ENCODE results near the gene GLS2. TPM values are rescaled to one million over a fixed set of nuclear protein-coding genes. Genes with fewer than 3 reads are reported as not detected.

The GLS2 gene
- total and polyA plus RNA-seq, 3 experiments from 2014 or later = 2.3 to 3.2 (median 2.5) TPM

GRCh38 chr12:56431850-56432249 lies 56.1 kb downstream of the GLS2 start:
- POLR2A ChIA-PET = no interaction called here
- Histone ChIP-seq H3K9me3 (ENCODE audit: low read length) (no peaks in the 10 kb centered on the region), H3K36me3 (ENCODE audit: insufficient read depth, low read length) (no peaks in the 10 kb centered on the region), H3K4me3 (ENCODE audit: low read length) (no peak overlapping the region), H3K4me1 (ENCODE audit: insufficient read depth, low read length) (no peaks in the 10 kb centered on the region), H3K27me3 (ENCODE audit: insufficient read depth, low read length, poor library complexity, severe bottlenecking) (no peaks in the 10 kb centered on the region), H3K27ac (ENCODE audit: low read depth, low read length) (no peak overlapping the region)
- no peak for DNase-seq
- H3K27ac Mint-ChIP-seq = no peak overlapping the region
- H3K36me3 Mint-ChIP-seq = peaks cover 0 to 24% (median 5%) of the 10 kb centered on the region in 3 donors
- CTCF ChIA-PET = no interaction called here
- H3K4me1 Mint-ChIP-seq = peaks cover 0 to 1% (median 0%) of the 10 kb centered on the region in 3 donors
- H3K4me3 Mint-ChIP-seq = no peak overlapping the region
- no peaks in the 10 kb centered on the region for H3K9me3 Mint-ChIP-seq
- peaks cover 0 to 2% of the 10 kb centered on the region in 2 donors for H3K27me3 Mint-ChIP-seq

GRCh38 chr12:56431288-56431687 lies 56.7 kb downstream of the GLS2 start:
- no peak for DNase-seq
- peaks cover 0 to 1% (median 0%) of the 10 kb centered on the region in 3 donors for H3K4me1 Mint-ChIP-seq
- Histone ChIP-seq H3K27ac (ENCODE audit: low read depth, low read length) (no peak overlapping the region), H3K9me3 (ENCODE audit: low read length) (no peaks in the 10 kb centered on the region), H3K27me3 (ENCODE audit: insufficient read depth, low read length, poor library complexity, severe bottlenecking) (no peaks in the 10 kb centered on the region), H3K4me3 (ENCODE audit: low read length) (no peak overlapping the region), H3K4me1 (ENCODE audit: insufficient read depth, low read length) (no peaks in the 10 kb centered on the region), H3K36me3 (ENCODE audit: insufficient read depth, low read length) (no peaks in the 10 kb centered on the region)
- POLR2A ChIA-PET = no interaction called here
- H3K27me3 Mint-ChIP-seq = peaks cover 0 to 2% of the 10 kb centered on the region in 2 donors
- H3K27ac Mint-ChIP-seq = peak overlapping the region in 1 of 8 donors; percentile 89
- CTCF ChIA-PET = no interaction called here
- no peak overlapping the region for H3K4me3 Mint-ChIP-seq
- H3K9me3 Mint-ChIP-seq = no peaks in the 10 kb centered on the region
- peaks cover 0 to 24% (median 5%) of the 10 kb centered on the region in 3 donors for H3K36me3 Mint-ChIP-seq

- H3K36me3 ChIP-seq (ENCODE audit: insufficient read depth, low read length) = no peaks in the 10 kb centered on the region
- H3K4me3 Mint-ChIP-seq = no peak overlapping the region
- ChIA-PET CTCF (interaction anchor here (2.0 kb wide), 1 partner anchor 10 kb away, joined by 4 read pairs; no protein-coding TSS in a partner anchor), POLR2A (no interaction called here)
- H3K9me3 ChIP-seq (ENCODE audit: low read length) = no peaks in the 10 kb centered on the region
- no peaks in the 10 kb centered on the region for H3K9me3 Mint-ChIP-seq
- no peak overlapping the region for H3K4me3 ChIP-seq (ENCODE audit: low read length)
- no peaks in the 10 kb centered on the region for H3K27me3 Mint-ChIP-seq
- H3K36me3 Mint-ChIP-seq = peaks cover 0 to 25% (median 3%) of the 10 kb centered on the region in 3 donors
- H3K4me1 ChIP-seq (ENCODE audit: insufficient read depth, low read length) = peaks cover 10% of the 10 kb centered on the region
- no peak overlapping the region for H3K27ac ChIP-seq (ENCODE audit: low read depth, low read length)
- no peak overlapping the region for H3K27ac Mint-ChIP-seq
- no peak for DNase-seq
- peaks cover 4 to 6% (median 6%) of the 10 kb centered on the region in 3 donors for H3K4me1 Mint-ChIP-seq
- no peaks in the 10 kb centered on the region for H3K27me3 ChIP-seq (ENCODE audit: insufficient read depth, low read length, poor library complexity, severe bottlenecking)
Observed at GRCh38 chr12:56425940-56426438, 62.0 kb downstream of the GLS2 start.

DNA sequence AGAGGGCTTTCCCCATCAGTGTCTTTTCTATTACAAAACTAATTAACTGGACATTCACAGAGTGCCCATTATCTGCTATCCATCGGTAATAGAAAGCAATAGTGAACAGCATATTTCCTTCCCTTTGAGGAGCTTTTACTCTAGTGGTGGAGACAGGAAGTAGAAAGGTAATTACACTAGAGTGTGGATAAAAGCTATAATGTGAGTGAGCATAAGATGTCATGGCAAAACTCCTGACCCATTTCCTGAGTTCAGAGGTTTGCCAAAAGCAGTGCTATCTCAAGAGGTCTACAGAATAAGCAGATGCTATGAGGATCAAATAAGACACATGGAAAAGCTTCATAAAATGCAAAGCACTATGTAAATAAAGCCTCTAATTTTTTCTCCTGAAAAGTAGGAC lies 62.8 kb downstream of the GLS2 start:
- no peaks in the 10 kb centered on the region for H3K27me3 ChIP-seq (ENCODE audit: insufficient read depth, low read length, poor library complexity, severe bottlenecking)
- Mint-ChIP-seq H3K27me3 (no peaks in the 10 kb centered on the region), H3K36me3 (peaks cover 2 to 27% (median 4%) of the 10 kb centered on the region in 3 donors), H3K4me3 (no peak overlapping the region), H3K9me3 (no peaks in the 10 kb centered on the region), H3K4me1 (peaks cover 4 to 6% (median 6%) of the 10 kb centered on the region in 3 donors), H3K27ac (peak overlapping the region in 2 of 8 donors; percentile 1 to 76)
- H3K27ac ChIP-seq (ENCODE audit: low read depth, low read length) = no peak overlapping the region
- ChIA-PET POLR2A (interaction anchor here (0.5 kb wide), 1 partner anchor 145 kb away, joined by 10 read pairs; no protein-coding TSS in a partner anchor), CTCF (interaction anchor here (0.7 to 2.0 kb wide), 2 partner anchors 9 to 39 kb away, joined by 3 to 4 read pairs; no protein-coding TSS in a partner anchor)
- peaks cover 10% of the 10 kb centered on the region for H3K4me1 ChIP-seq (ENCODE audit: insufficient read depth, low read length)
- H3K36me3 ChIP-seq (ENCODE audit: insufficient read depth, low read length) = no peaks in the 10 kb centered on the region
- H3K4me3 ChIP-seq (ENCODE audit: low read length) = no peak overlapping the region
- no peaks in the 10 kb centered on the region for H3K9me3 ChIP-seq (ENCODE audit: low read length)
- no peak for DNase-seq

Other genes with a start within 250 kb of the GLS2 start
- 10 to 100 TPM; 67.0 to 69.9 TPM for gene ANKRD52, start 229.8 kb downstream of the GLS2 start, total RNA-seq
- 16.1 TPM for gene ANKRD52, start 229.8 kb downstream of the GLS2 start, polyA plus RNA-seq
- 10 to 100 TPM; 14.3 to 14.4 TPM for gene COQ10A, start 221.2 kb downstream of the GLS2 start, total RNA-seq
- gene COQ10A, start 221.2 kb downstream of the GLS2 start, polyA plus RNA-seq = 14.2 TPM
- 100 to 1,000 TPM; 279 to 286 TPM for gene CS, start 187.8 kb downstream of the GLS2 start, total RNA-seq
- gene CS, start 187.8 kb downstream of the GLS2 start, polyA plus RNA-seq = 78.8 TPM
- gene CNPY2, start 172.2 kb downstream of the GLS2 start, total RNA-seq = 100 to 1,000 TPM; 165 to 167 TPM
- 188 TPM for gene CNPY2, start 172.2 kb downstream of the GLS2 start, polyA plus RNA-seq
- 10 to 100 TPM; 36.6 to 40.4 TPM for gene PAN2, start 154.2 kb downstream of the GLS2 start, total RNA-seq
- 5.4 TPM for gene PAN2, start 154.2 kb downstream of the GLS2 start, polyA plus RNA-seq
- gene IL23A, start 149.3 kb downstream of the GLS2 start, total RNA-seq = 10 to 100 TPM; 26.9 to 29.6 TPM
- gene IL23A, start 149.3 kb downstream of the GLS2 start, polyA plus RNA-seq = 26.4 TPM
- 10 to 100 TPM; 61.6 to 63.5 TPM for gene STAT2, start 128.1 kb downstream of the GLS2 start, total RNA-seq
- gene STAT2, start 128.1 kb downstream of the GLS2 start, polyA plus RNA-seq = 65.0 TPM
- gene APOF, start 125.3 kb downstream of the GLS2 start, total RNA-seq = not detected
- not detected for gene APOF, start 125.3 kb downstream of the GLS2 start, polyA plus RNA-seq
- 10 to 100 TPM; 61.9 to 64.1 TPM for gene TIMELESS, start 38.7 kb downstream of the GLS2 start, total RNA-seq
- 3.9 TPM for gene TIMELESS, start 38.7 kb downstream of the GLS2 start, polyA plus RNA-seq
- not detected for gene MIP, start 33.5 kb downstream of the GLS2 start, total RNA-seq
- gene MIP, start 33.5 kb downstream of the GLS2 start, polyA plus RNA-seq = 0.07 TPM
- 1 to 10 TPM; 3.7 to 3.9 TPM for gene SPRYD4, start 19.6 kb downstream of the GLS2 start, total RNA-seq
- gene SPRYD4, start 19.6 kb downstream of the GLS2 start, polyA plus RNA-seq = 1.1 TPM
- gene RBMS2, start 33.7 kb upstream of the GLS2 start, total RNA-seq = 1 to 10 TPM; 3.5 to 4.7 TPM
- gene RBMS2, start 33.7 kb upstream of the GLS2 start, polyA plus RNA-seq = 1.4 TPM
- gene BAZ2A, start 142.2 kb upstream of the GLS2 start, total RNA-seq = 10 to 100 TPM; 87.3 to 89.1 TPM
- 36.4 TPM for gene BAZ2A, start 142.2 kb upstream of the GLS2 start, polyA plus RNA-seq
- 100 to 1,000 TPM; 925 to 960 TPM for gene ATP5F1B, start 157.8 kb upstream of the GLS2 start, total RNA-seq
- 828 TPM for gene ATP5F1B, start 157.8 kb upstream of the GLS2 start, polyA plus RNA-seq
- gene PTGES3, start 200.1 kb upstream of the GLS2 start, total RNA-seq = 100 to 1,000 TPM; 431 to 437 TPM
- gene PTGES3, start 200.1 kb upstream of the GLS2 start, polyA plus RNA-seq = 242 TPM
- 1,000 to 10,000 TPM in 1 of 2 experiments, 100 to 1,000 TPM in 1; 957 to 1,017 TPM for gene NACA, start 237.1 kb upstream of the GLS2 start, total RNA-seq
- gene NACA, start 237.1 kb upstream of the GLS2 start, polyA plus RNA-seq = 1,079 TPM

Measured in CD8-positive, alpha-beta memory T cell (primary cell).